ENCODE results near the gene TBC1D30.
A peak's percentile ranks its signal among the peaks of the same experiment; 100 is the strongest.
"Not testable (repeated sequence)": the region's sequence is repeated elsewhere in the genome, so short reads cannot be mapped to it uniquely, and the experiment has no call there.

The TBC1D30 gene

DNA sequence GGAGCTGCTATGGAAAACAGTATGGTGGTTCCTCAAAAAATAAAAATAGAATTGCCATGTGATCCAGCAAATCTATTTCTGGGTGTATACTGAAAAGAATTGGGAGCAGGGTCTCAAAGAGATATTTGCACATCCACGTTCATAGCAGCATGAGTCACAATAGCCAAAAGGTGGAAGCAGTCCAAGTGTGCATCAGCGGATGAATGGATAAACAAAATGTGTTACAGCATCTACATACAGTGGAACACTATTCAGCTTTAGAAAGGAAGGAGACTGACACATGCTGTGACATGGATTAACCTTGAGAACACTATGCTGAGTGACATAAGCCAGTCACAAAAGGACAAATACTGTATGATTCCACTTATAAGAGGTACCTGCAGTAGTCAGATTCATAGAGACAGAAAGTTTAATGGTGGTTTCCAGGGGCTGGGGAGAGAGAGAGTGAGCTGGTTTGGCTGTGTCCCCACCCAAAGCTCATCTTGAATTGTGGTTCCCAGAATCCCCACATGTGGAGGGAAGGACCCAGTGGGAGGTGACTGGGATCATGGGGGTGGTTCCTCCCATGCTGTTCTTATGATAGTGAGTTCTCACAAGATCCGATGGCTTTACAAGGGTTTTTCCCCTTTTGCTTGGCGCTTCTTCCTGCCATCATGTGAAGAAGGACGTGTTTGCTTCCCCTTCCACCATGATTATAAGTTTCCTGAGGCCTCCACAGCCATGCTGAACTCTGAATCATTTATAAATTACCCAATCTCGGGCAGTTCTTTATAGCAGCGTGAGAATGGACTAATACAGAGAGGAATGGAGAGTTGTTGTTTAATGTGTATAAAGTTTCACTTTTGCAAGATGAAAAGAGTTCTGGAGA is 17.6 kb upstream of the TBC1D30 start:
- no peak for DNase-seq

DNA sequence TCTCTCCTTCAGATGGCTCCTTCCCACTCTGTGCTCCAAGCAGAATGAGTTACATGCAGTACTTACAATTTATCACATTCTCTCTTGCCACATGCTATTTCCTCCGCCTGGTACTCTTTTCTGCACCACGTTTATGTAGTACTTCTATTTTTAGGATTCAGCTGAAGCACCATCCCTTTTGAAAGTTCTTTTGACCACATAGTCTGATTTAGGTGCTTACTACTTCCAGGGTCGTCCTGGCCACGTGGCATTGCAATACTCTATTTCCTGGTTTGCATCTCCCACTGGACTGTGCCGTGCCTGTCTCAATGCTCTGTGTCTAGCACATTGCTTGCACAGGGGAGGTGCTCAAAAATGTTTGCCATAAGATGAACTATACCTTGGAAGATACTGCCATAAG is 16.3 kb upstream of the TBC1D30 start:
- no peak for DNase-seq

DNA sequence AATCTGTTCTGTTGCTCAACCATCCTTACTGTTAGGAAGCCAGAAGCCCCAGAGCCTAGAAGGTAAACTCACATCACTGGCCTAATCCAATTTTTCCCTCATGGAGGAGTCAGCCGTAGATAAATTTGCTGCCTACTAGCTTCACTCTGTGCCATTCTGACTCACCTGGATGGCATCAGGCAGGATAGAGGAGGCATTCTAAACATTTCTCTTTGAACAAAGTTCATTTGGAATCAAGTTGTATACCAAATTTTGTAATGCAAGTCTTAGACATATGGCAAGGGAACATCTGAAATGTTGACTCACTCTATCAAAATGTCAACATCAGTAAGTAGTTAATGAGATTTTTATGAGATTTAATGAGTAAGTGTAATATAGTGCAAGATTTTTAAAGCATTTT is 13.6 kb upstream of the TBC1D30 start:
- no peak for DNase-seq

DNA sequence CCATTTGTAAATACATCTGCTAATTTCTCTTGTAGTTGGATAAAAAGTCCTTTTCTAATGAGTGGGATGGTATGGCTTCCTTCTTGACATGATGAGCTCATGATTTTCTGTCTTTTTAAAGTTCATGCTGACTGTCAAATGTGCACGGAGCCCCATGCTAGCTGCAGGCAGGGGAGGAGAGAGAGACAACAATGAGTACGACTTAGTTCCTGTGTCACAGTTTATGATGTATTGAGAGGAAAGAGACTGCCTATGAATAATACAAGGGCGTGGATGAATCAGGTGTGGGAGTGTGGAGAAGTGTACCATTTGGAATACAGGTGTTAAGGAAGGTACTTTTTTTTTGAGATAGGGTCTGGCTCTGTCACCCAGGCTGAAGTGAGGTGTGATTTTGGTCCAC is 10.7 kb upstream of the TBC1D30 start:
- DNase-seq, result no peak

DNA sequence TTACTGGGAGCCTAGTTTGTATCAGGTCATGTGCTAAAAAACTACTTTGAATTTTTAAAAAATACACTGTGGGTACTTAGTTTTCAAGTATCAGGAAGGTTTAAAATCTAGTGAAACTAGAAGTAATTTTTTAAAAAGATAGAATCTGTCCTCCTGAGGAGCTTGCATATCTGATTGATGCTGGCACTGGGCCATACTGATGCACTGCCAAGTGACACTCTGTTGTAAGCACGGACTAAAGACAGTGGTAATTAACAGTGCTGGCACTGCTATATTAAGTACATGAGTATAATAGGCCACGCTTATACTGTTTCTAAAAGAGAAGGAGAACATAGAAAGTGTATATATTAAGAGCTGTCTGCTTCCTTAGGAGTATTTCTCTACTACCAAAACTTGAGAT is 10.0 kb upstream of the TBC1D30 start:
- DNase-seq, result no peak

DNA sequence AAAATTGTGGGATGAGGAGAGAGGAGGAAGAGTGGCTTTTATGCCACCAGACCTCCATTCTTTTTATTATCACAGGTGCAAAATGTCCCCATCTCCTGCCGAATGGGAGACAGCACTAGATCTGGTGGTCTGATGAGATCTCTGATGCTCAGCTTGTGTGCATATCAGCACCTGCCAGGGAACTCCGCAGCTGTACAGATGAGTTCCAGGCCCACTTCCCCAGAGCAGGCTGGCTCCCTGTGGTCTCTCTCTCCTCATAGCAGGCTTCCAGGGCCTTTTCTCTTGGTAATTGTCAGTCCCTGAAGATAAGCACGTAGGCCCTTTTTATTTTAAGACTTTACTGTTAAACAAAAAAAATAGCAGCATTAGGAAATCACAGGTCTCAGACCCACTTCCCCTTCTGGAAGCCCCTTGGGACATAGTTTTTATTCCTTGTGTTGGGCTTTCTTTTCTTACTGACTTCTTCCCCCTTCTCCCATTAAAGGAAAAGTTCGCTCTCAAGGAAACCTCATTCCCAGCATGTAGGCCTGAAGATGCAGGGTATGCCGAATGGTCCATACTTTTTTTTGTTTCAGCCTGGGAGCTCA is 4.5 kb upstream of the TBC1D30 start:
- DNase-seq, result no peak

DNA sequence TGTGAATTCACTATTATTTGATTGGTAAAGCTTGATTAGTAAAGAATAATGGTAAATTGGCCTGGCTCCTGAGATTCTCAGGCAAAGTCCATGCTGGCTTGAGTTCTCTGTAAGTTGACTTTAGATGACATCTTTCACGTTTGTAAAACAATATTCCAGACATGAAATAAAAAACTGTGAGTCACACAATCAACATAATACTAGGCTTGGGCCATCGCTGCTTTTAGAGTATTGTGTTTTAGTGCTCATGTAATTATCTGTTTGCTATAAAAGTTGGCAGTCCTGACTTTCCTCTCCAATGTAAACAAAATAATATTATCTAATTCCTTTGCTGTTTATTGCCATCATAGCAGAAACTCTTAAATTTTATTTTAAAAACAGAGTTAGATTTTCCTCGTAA is 3.9 kb upstream of the TBC1D30 start:
- no peak for DNase-seq

DNA sequence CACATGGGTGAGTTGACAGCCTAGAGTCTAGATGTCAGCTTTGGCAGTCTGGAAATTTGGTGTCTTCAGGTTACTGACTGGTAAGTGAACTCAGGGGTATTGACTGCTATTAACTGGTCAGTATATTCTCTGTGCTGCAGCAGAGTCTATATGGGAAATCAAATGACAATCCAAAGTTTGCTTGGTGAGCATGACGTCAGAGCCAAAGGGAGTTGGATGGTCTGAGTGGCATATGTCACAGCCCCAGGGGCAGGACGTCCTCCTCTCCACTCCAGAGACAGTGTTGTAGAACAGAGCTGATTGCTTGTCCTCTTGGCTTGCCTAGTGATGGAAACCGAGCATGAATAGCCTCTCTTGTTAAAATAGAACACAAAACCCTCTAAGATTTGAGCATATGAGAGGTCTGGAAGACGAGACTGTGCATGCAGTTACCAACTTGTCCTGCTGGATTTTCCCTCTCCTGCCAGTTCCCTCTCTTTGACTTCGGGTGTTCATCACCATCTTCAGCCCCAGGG is 3.3 kb upstream of the TBC1D30 start:
- no peak for DNase-seq

DNA sequence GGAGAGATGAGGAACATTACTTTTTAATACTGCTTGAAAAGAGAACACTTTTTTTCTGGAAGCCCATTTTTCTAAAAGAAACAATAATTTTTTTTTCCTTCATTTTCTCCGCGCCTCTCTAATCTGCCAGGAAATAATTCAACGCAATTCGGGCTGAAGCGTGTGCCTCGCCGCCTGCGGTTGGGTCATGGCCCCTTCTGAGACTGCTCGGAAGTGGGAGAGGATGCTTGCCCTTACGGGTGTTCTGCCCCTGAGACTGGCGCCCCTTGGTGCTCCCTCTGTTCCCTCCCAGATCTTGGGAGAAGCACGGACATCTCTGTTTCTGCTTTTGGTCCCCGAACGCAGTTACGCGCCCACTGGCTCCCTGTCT is 332 bp upstream of the TBC1D30 start:
- DNase-seq, result no peak

DNA sequence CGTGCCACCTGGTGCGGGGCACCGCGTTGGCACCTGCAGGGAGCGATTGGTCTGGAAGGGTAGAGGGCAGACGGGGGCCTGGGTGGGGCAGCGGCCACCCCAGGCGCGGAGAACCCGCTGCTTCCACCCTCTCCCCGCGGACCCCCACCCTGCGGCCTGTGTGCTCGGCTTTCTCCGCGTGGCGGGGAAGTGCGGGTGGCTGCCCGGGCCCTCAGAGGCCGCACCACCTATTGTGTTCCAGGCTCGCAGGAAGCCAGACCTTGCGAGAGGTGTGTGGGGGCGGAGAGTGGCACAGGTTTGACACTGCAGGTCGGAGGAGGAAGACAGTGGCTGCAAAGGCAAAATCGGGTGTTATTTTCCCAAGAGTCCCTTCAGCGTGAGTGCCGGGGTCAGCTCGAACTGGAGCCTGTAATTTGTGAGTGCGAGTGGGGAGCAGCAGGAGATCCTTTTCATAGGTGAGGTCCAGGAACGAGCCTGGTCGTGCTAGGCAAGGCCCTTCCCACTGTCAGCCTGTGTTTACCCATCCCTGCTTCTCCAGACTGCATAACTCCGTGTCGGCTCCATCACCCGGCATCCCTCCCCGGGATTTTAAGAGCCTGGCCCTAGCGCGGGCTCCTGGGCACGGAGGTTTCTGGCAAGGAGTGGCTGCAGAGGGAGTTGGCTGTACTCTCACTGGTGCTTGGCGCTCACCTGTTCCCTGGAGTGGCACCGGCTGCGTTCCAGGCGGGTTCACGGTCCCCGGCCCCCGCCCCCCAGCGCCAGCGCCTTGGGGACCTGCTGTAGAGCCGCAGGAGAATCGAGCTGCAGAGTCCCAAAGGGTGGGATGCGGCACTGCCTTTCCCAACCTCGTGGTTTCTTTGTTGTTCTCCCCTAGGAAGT is 935 bp downstream of the TBC1D30 start:
- peak; percentile 8 for DNase-seq

DNA sequence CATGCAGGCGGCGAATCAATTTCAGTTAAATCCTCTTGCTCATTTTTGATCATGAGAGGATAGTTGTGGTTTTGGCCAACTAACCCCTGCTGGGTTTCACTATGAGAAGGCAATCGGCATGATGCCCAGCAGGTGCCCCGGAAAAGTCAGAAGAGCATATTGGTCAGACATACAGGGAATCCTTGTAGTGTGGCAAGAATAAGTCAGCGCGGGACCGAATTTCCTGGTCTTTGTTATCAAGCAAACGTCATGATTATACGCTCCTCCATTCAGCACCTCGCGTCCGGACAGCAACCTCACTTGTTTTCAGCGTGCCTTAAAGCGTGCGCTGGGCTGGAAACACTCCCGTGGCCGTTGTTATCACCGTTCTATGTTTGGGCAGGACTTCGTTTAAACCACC is 1.8 kb downstream of the TBC1D30 start:
- peak; percentile 49 for DNase-seq

DNA sequence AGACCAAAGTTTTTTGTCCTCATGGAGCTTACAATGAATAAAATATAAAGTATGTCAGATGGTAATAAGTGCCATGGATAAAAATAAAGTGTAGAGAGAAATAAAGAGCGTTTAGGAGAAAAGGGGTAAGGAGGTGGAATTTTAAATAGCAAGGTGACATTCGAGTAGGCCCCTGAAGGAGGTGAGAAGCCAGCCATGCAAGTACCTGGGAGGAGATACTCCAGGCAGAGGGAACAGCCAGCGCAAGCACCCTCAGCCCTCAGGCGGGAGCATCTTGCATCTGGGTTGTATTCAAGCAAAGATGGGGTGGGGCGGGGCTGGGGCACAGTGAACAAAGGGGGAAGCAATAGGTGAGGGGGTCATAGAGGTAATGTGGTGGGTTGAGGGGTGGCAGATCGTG is 4.3 kb downstream of the TBC1D30 start:
- DNase-seq, result no peak

DNA sequence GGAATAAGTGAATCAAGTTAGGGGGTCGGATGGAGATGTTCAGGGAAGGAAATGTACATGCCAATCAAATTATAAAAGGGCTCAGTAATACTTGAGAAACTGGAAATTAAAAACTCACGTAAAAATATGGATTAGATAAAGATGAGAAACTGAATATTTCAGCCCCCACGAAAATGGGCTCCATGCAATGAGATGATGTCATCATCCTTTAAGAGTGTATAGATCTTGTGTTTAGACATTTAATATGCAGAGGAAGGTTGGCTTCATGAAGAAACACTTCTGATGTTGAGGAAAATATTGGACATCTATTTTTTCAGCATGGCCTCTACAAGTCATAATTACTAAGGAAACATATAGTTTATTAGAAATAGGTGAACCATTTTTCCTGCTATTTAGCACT is 9.5 kb downstream of the TBC1D30 start:
- no peak for DNase-seq

DNA sequence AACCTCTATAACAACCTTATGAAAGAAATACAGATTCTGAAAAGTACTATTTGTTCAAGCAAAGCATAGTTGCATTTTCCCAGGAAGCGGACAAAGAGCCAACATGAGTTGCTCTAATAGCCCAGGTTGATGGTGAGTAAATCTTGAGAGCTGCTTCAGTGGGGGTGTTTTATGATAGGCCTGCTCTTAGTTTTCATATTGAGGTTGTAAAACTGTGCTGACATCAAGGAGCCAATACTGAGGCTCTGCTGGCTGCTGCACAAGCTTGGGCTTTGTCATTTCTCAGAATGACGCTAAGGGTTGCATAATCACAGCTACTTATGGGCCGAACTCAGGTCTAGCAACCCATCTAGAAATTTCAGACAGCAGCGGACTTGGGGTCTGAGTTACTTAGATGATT is 11.5 kb downstream of the TBC1D30 start:
- DNase-seq, result no peak

DNA sequence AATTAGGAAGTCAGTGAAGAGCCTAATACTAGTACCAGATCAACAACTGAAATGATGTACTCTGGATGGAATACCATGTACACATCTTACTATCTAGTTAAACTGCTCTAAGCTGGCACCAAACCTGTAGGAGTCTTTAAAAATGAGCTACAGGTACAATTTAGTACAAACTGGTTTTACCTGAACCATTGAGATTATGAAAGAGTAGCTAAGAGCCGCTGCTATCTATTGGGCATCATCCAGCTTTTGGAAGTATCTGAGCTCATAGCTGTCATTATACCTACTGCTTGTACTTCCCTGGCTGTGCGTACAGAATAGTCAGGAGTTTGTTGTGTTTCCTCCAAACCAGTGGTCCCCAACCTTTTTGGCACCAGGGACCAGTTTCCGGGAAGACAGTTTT is 12.4 kb downstream of the TBC1D30 start:
- DNase-seq, result no peak

DNA sequence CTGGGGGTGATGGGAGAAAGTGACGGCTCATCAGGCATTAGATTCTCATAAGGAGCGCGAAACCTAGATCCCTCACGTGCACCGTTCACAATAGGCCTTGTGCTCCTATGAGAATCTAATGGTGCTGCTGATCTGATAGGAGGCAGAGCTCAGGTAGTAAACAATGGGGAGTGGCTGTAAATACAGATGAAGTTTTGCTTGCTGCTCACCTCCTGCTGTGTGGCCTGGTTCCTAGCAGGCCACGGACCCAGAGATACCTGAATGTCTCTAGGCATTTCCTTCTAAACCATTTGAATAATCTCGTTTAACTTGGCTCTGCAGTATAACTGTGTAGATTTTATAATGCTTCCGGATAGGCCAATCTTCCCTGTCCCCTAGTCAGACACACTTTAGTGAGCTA is 13.0 kb downstream of the TBC1D30 start:
- DNase-seq, result no peak

DNA sequence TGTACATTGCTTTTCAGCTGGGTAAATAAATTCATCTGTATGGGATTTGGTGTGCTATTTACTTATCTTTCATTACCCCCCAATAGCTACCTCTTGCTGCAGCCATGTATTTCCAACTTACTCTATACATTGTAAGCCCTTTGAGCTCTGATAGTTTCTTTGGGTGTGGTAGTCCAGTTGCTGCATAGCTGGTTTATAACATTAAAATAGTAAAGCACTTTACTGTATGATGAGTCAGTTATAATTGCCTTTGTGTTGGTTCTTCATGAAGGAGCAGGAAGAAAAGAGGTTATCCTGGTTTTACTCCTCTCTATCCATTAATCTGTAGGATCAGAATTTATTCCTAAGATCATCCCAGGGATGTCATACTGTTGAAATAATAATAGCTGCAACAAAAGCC is 15.7 kb downstream of the TBC1D30 start:
- DNase-seq, result no peak

DNA sequence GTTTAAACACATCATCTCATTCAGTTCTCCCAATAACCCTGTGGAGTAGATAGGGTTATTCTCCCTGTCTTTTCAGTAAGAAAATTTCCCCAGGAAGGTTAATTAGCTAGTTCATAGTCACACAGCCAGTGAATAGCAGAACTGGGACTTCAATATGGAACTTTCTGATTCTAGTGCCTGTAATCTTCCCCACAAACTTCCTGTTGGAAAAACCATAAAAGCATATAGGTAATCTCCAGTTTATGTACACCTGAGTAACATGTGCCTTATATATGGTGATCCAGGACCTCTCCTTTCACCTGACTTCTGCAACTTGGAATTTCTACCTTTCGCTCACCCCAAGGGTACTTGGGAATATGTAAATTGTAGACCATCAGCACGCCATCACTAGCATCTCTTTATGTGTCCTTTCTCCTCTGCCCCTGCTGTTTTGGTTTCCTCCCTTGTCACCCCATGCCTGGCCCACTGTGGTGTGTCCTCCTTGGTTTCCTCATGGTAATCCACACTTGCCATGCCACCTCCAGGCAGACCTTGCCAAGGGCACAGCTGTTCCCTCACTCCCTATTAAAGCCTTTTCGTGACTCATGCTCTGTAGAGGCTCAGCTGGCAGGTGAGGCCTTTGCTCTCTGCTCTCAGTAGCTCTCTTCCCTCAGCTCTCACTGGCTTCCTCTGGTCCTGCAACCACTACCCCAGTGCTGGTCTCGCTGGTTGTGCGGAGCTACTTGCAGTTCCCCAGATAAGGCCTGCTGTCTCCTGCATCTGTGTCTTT is 16.7 kb downstream of the TBC1D30 start:
- DNase-seq, result no peak

DNA sequence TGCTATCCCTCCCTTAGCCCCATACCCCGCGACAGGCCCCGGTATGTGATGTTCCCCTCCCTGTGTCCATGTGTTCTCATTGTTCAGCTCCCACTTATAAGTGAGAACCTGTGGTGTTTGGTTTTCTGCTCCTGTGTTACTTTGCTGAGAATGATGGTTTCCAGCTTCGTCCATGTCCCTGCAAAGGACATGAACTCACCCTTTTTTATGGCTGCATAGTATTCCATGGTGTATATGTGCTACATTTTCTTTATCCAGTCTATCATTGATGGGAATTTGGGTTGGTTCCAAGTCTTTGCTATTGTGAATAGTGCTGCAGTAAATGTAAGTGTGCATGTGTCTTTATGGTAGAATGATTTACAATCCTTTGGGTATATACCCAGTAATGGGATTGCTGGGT is 24.0 kb downstream of the TBC1D30 start:
- not testable (repeated sequence) for DNase-seq

DNA sequence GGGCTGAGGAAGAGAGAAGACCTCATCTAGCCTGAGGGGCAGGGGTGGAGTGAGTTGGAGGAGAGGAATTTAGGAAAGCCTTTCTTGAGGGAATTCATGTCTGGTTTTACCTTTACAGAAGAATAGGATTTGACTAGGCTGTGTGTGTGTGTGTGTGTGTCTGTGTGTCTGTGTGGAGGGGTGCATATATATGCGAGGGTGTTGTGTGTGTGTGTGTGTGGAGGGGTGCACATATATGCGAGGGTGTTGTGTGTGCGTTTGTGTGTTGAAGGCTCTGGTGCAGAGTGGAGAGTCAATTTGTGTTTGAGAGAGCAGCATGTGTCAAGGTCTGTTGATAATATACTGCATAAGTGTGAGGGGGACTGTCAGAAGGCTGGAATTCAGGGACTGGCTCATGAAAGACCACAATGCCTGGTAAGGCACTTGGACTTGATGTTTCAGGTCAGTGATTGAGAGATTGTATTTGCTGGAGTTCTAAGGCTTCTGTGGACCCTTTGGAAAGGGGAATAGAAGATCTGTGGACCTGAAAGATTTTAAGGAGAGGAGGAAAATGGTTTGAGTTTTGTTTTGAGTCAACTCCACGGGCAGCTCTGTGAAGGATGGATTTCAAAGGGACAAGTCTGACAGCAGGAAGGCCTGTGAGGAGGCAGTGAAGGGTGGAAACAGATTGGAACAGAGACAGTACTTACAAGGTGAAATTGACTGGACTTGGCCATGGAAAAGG is 34.6 kb downstream of the TBC1D30 start:
- no peak for DNase-seq

DNA sequence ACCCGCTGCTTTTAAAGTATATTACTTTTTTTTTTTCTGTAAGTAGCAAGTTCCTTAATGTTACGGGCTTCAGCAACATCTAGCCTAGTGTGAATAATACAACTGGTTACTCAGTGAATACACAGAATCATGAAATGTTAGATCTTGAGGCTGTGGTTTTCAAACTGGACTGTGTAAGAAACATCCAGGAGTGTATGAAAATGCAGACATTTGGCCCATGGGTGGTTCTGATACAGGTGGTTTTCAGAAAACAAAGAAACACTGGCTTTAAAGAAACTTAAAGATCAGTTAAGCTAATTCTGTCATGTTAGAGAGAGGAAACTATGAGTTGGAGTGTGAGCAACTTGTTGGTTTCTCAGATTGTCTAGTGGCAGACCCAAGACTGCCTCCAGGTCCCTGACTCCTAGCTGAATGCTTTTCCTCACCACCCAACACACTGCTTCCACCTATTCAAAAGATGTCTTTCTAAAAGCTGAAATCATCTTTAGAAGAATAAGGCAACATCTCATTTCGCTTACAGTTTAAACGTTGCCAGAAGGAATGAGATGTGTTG is 36.1 kb downstream of the TBC1D30 start:
- DNase-seq, result no peak

DNA sequence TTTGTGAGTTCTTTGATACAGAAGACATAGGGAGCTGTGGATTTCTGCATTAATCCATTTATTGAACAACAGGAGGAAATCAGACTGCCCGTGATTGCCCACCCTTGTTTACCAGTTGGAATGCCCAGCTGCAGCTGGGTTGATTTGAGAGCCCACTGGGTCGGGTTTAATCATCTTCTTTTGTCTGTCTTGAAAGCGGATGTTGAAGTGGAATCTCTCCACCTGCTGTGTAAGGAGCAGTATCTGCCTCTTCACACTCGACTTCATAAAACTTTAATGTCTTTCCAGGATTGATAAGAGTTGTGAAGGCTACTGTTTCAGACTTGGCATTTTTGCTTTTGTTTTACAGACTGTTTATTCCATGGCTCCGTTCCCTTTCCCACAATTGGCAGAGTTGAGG is 39.9 kb downstream of the TBC1D30 start:
- DNase-seq, result no peak

Measured in activated naive CD4-positive, alpha-beta T cell treated with Interleukin-2 at 50 U/mL for 16 hours (primary cell).